HEK293T (cell line): ENCODE results near the gene PDE10A.
A peak's percentile ranks its signal among the peaks of the same experiment; 100 is the strongest.

Source experiments
- CTCF ChIA-PET: fragments of 350-600 bp; formaldehyde crosslinking; extraction: SDS; loops from one replicate; lab custom pipeline; 2021; ENCODE audit warnings: antibody characterized with exemption, inconsistent platforms; lab: Yijun Ruan, JAX
- POLR2A ChIA-PET: fragments of 350-600 bp; formaldehyde crosslinking; extraction: SDS; loops from one replicate; lab custom pipeline; 2020; ENCODE audit warnings: antibody characterized with exemption, inconsistent platforms; lab: Yijun Ruan, JAX
- DNase-seq: peaks from one replicate; pipeline ENCODE4 v3.0.0; 2012; ENCODE audit warnings: mixed read lengths; ENCODE audit errors: extremely low spot score
- ARNT ChIP-seq: fragments of 450-650 bp; IDR thresholded peaks from 2 replicates; pipeline ENCODE4 v1.6.1; 2017; ENCODE audit warnings: mild to moderate bottlenecking
- BHLHE40 ChIP-seq: fragments of 450-650 bp; IDR thresholded peaks from 2 replicates; pipeline ENCODE4 v1.6.1; 2016; ENCODE audit warnings: mild to moderate bottlenecking, moderate library complexity, borderline replicate concordance
- CTBP1 ChIP-seq: fragments of 450-650 bp; IDR thresholded peaks from 2 replicates; pipeline ENCODE4 v1.6.1; 2016; ENCODE audit warnings: borderline replicate concordance
- ELF4 ChIP-seq: fragments of 450-650 bp; IDR thresholded peaks from 2 replicates; pipeline ENCODE4 v1.6.1; 2017; ENCODE audit warnings: antibody characterized with exemption
- FOXA1 ChIP-seq: fragments of 450-650 bp; IDR thresholded peaks from 2 replicates; pipeline ENCODE4 v1.6.1; 2016; ENCODE audit warnings: mild to moderate bottlenecking
- FOXK2 ChIP-seq: fragments of 450-650 bp; IDR thresholded peaks from 2 replicates; pipeline ENCODE4 v1.6.1; 2016; ENCODE audit warnings: mild to moderate bottlenecking
- FOXM1 ChIP-seq: fragments of 450-650 bp; IDR thresholded peaks from 2 replicates; pipeline ENCODE4 v1.6.1; 2017; ENCODE audit warnings: mild to moderate bottlenecking, borderline replicate concordance
- HDGF ChIP-seq: fragments of 450-650 bp; IDR thresholded peaks from 2 replicates; pipeline ENCODE4 v1.6.1; 2017; ENCODE audit warnings: antibody characterized with exemption, borderline replicate concordance
- L3MBTL2 ChIP-seq: fragments of 450-650 bp; conservative IDR thresholded peaks from 2 replicates; pipeline ENCODE4 v1.6.1; 2016; ENCODE audit warnings: mild to moderate bottlenecking
- LEF1 ChIP-seq: fragments of 450-650 bp; IDR thresholded peaks from 2 replicates; pipeline ENCODE4 v1.6.1; 2017; ENCODE audit warnings: mild to moderate bottlenecking, borderline replicate concordance
- NFRKB ChIP-seq: fragments of 450-650 bp; IDR thresholded peaks from 2 replicates; pipeline ENCODE4 v1.6.1; 2016; ENCODE audit warnings: mild to moderate bottlenecking, moderate library complexity
- SP1 ChIP-seq: fragments of 450-650 bp; IDR thresholded peaks from 2 replicates; pipeline ENCODE4 v1.6.1; 2017
- SUZ12 ChIP-seq: fragments of 450-650 bp; IDR thresholded peaks from 2 replicates; pipeline ENCODE4 v1.6.1; 2016; ENCODE audit warnings: mild to moderate bottlenecking
- TARDBP ChIP-seq: fragments of 450-650 bp; IDR thresholded peaks from 2 replicates; pipeline ENCODE4 v1.6.1; 2016
- ZNF384 ChIP-seq: fragments of 450-650 bp; IDR thresholded peaks from 2 replicates; pipeline ENCODE4 v1.6.1; 2016
- TF ChIP-seq, protein P1 (sequence below): fragments of 450-650 bp; IDR thresholded peaks from 2 replicates; pipeline ENCODE4 v1.6.1; 2016

The PDE10A gene

DNA sequence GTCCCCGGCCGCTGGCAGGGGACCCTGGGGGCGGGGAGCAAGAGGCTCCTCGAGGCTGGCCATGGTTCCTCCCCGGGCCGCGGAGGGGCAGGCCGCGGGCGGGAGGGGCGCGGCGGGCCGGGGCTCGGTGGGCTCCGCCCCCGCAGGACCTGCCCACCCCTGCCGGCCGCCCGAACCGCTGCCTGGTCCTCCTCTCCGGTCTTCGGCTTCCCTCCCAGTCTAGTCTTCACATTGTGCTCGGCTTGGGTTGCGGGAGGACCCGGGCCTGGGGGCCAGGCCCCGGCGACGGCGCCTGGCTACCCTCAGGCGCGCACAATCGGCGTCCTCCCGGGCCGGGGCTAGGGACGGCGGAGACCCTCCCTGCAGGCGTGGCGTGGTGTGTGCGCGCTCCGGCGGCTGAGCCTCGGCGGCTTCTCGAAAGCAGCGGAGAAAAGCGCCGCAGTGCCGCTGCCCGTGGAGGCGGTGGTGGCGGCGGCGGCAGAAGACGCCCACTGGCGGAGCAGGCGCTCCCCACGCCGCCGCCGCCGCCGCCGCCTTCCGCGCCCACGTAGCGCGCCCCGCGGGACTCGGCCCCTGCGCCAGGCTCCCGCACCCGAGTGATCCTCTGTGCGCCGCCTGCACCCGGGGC lies at the start of gene PDE10A:
TSS of gene PDE10A (minus strand) at position 493 of the 628 bp plus-strand sequence. CDS start at position 63, 430 bp downstream.
- ChIA-PET POLR2A (interaction anchor here (1.3 kb wide), 2 partner anchors 8 to 12 kb away, joined by 3 to 4 read pairs; no protein-coding TSS in a partner anchor), CTCF (interaction anchor here (1.0 kb wide), 1 partner anchor 194 kb away, joined by 3 read pairs; no protein-coding TSS in a partner anchor)
- peak; percentile 75 for DNase-seq
- TF ChIP-seq FOXK2: no peak
- no peak for TF ChIP-seq NFRKB

DNA sequence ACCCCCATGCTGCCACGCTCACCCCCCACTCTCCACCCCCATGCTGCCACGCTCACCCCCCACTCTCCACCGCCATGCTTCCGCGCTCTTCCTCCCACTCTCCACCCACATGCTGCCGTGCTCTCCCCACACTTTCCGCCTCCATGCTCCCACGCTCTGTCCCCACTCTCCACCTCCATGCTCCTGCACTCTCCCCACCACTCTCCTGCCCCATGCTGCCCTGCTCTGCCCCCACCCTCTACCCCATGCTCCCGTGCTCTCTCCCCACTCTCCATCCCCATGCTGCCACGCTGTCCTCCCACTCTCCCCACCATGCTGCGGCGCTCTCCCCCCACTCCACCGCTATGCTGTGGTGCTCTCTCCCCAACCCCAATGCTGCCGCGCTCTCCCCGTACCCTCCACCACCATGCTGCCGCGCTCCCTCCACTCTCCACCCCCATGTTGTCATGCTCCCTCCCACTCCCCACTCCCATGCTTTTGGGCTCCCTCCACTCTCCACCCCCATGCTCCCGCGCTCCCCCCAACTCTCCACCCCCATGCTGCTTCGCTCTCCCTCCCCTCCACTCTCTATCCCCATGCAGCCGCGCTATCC lies 46.0 kb upstream of the PDE10A start:
- POLR2A ChIA-PET: no interaction called here
- TF ChIP-seq CTBP1 (no peak), L3MBTL2 (no peak), FOXK2 (no peak), SUZ12 (no peak), ELF4 (no peak), FOXA1 (no peak), BHLHE40 (no peak), ARNT (no peak), SP1 (no peak), HDGF (no peak), ZNF384 (no peak), TARDBP (no peak), LEF1 (no peak), NFRKB (no peak)
- TF ChIP-seq, protein P1, sequence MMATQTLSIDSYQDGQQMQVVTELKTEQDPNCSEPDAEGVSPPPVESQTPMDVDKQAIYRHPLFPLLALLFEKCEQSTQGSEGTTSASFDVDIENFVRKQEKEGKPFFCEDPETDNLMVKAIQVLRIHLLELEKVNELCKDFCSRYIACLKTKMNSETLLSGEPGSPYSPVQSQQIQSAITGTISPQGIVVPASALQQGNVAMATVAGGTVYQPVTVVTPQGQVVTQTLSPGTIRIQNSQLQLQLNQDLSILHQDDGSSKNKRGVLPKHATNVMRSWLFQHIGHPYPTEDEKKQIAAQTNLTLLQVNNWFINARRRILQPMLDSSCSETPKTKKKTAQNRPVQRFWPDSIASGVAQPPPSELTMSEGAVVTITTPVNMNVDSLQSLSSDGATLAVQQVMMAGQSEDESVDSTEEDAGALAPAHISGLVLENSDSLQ: no peak
- no peak for DNase-seq
- CTCF ChIA-PET: no interaction called here

DNA sequence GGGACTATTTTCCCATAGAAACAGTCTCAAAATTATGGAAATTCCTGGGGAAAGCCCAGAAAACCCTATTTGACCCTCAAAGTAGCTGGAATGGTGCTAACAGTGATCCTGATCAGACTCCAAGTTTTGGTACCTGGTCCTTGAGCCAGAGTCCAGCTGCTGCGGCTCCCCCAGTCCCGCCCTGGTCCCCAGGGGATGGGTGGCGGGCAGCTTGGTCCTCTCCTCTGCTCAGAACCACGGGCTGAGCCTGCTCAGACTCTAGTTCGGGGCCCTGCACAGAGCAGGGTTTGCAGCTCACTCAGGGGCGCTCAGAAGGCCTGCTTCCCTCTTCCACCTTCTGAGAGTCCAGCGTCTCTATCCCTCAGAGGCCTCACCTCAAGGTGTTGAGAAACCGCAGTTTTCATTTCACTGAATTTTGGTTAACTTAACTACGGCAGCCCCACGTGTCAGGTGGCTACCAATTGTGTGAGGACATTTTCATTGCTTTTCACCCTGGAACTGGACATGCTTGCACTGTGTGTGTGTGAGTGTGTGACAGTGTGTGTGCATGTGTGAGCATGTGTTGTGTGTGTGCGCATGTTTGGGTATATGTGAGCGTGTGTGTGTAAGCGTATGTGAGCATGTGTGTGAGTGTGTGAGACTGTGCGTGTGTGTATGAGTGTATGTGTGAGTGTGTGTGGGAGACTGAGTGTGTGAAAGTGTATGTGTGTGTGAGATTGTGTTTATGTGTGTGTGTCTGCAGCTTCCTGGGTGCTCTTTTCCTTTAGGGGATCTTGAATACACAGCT lies 44.2 kb upstream of the PDE10A start:
- ChIA-PET POLR2A (no interaction called here), CTCF (no interaction called here)
- TF ChIP-seq, protein P1: no peak
- no peak for TF ChIP-seq CTBP1
- TF ChIP-seq SUZ12: no peak
- TF ChIP-seq FOXA1: no peak
- no peak for TF ChIP-seq FOXK2
- no peak for TF ChIP-seq SP1
- TF ChIP-seq FOXM1: no peak
- no peak for TF ChIP-seq L3MBTL2
- TF ChIP-seq HDGF: no peak
- no peak for TF ChIP-seq LEF1
- no peak for TF ChIP-seq ARNT
- no peak for TF ChIP-seq ZNF384
- TF ChIP-seq BHLHE40: no peak
- TF ChIP-seq TARDBP: no peak
- DNase-seq: no peak

DNA sequence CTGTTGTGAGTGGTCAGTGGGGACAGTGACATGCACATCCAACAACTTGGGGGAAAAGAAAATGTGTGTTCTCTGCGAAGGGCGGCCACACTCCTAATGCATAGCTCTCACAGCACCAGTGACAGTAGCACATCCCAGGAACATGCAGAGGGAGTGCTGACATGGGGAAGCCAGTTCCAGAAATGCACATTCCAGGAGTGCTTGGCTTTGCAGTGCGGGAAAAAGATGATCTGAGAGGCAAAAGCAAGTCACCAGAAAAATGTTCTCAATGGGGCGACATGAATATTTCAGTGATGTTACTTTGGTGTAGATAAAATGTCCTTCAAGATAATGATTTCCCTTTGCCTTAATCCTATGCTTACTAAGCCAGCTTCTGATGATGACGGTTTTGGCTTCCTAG lies 42.9 kb upstream of the PDE10A start:
- POLR2A ChIA-PET: interaction anchor here (0.8 kb wide), 1 partner anchor 31 kb away, joined by 3 read pairs; no protein-coding TSS in a partner anchor
- TF ChIP-seq FOXK2 (no peak), SP1 (no peak), FOXA1 (no peak), BHLHE40 (no peak), L3MBTL2 (no peak)
- DNase-seq: no peak
- CTCF ChIA-PET: interaction anchor here (1.4 kb wide), 1 partner anchor 11 kb away, joined by 3 read pairs; no protein-coding TSS in a partner anchor

DNA sequence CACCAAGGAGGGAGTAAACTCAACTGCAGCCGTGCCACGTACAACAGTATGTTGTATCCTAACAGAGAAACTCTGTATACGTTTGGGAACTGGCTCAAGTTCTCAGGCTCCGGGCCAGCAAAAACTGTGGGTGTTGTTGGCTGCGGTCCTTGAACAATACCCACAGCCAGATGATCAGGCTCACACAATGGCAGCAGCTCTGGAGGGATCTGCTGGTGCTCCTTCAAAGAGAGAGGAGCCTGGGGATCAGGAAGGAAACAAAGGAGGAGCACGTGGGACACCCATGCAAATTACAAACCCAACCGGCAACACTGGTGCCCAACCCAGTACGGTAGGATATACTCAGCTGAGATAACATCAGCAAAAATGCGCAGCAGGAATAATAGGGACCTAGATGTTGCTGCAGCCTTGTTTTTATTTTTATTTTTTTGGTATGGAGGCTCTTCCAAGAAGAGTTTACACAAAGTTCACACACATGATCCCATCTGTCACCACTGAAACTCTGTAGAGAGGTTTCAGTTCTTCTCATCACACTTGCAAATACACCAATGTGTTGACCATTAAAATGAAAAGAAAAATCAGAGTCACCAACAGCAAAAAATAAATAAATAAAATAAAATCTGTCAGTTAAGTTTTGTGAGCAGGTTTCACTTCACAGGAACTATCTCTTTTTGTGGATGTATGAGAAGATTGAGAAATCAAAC lies 41.2 kb upstream of the PDE10A start:
- POLR2A ChIA-PET: no interaction called here
- no peak for TF ChIP-seq ELF4
- TF ChIP-seq TARDBP: no peak
- no peak for TF ChIP-seq LEF1
- TF ChIP-seq FOXK2: no peak
- no peak for TF ChIP-seq ARNT
- no peak for TF ChIP-seq FOXM1
- no peak for TF ChIP-seq L3MBTL2
- no peak for TF ChIP-seq FOXA1
- TF ChIP-seq BHLHE40: no peak
- no peak for TF ChIP-seq ZNF384
- TF ChIP-seq, protein P1: no peak
- TF ChIP-seq HDGF: no peak
- TF ChIP-seq SUZ12: no peak
- no peak for TF ChIP-seq CTBP1
- TF ChIP-seq SP1: no peak
- TF ChIP-seq NFRKB: no peak
- DNase-seq: no peak
- CTCF ChIA-PET: interaction anchor here (0.6 kb wide), 1 partner anchor 294 kb away, joined by 3 read pairs; no protein-coding TSS in a partner anchor
